HG03457 (cell line): ENCODE results near the gene PEAR1.

Source experiments
- ATAC-seq: cut with Tn5 transposase; IDR thresholded peaks from one replicate; pipeline ENCODE4 v1.9.1; 2021; ENCODE audit warnings: moderate number of reproducible peaks; ENCODE audit not compliant: unreplicated experiment

The PEAR1 gene

DNA sequence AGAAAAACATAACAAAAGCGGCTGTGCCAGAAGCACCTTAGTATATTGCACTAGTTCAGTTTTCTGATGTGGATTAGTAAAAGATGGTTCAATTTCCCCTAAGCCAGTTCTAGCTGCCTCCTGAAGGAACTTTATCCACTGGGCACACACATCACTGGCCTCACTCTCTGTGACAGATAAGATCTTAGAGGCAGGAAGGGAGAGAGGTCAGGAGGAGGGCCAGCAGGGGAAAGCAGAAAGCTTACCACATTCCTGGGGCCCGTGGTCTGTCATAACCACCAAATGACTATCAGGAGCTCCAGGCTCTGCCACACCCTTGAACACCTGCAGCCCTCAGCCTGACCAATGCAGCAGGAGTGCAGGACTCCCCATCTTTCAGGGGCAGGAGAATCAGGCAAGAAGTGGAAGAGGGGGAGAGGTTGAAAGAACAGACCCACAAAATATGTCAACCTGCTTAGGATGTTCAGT lies 64.8 kb downstream of the PEAR1 start:
- no peak for ATAC-seq

DNA sequence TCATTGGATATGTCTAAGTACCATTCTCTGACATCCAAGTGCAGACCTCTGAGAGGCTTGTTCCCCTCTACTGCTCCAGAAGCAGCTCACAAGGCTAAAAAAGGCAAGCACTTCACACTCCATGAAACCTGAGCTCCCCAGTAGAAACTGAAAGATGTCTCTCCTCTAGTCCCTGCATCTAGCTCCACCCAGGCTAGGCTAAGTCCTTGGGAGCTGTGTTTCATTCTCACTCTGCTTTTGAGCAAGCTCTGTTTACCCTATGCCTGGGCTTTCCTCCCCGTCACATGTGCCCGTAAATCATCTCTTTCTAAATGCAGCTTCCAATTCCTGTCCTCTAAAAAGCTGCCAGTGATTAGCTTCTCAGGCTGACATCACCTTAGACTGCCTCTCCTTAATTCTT lies 65.9 kb downstream of the PEAR1 start:
- no peak for ATAC-seq

DNA sequence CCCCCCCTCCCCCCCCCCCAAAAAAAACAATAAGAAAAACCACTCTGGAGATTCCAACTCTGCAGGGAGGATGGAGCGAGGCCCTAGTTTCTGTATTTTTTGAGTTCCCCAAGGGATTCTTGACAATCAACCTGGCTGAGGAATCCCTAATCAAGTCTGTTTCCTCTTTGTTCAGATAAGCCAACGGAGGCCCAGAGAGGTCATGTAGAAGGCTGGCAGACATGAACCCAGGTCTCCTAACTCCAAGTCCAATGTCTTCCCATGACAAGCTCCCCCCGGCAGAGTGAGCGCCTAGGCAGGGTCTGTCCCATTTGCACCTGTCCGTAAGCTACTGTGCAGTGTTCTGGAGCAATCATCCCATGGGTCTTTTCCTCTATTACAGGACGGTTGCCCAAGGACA lies 66.4 kb downstream of the PEAR1 start:
- no peak for ATAC-seq

DNA sequence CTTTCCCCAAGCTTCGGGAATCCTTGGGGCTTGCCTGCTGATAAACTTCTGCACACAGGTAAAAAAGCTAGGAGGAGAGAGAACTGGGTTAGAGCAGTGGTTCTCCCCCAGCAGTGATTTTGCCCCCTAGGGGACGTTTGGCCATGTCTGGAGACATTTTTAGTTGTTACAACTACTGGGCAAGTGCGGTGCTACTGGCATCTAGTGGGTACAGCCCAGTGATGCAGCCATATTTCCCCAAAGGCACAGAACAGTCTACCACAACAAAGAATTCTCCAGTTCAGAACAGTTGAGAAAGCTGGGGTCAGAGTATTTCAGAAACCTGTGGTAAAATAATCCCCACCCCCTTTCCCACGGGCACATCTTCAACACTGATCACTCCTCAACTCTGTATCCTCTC lies 68.2 kb downstream of the PEAR1 start:
- ATAC-seq: no peak

GRCh38 chr1:156963621-156964020 lies 70.1 kb downstream of the PEAR1 start:
- ATAC-seq: no peak

- no peak for ATAC-seq
Measured at GRCh38 chr1:156964441-156964840, 70.9 kb downstream of the PEAR1 start.
